IMR-90 (cell line): ENCODE measurements around the gene NKAIN2. TPM values are rescaled to one million over a fixed set of nuclear protein-coding genes. Genes with fewer than 3 reads are reported as not detected.

Experiments
- ATAC-seq: fragments of 200-7000 bp; cut with Tn5 transposase; 2 replicates; pipeline ENCODE4 v1.9.1; 2020; ENCODE audit warnings: low read depth, mild to moderate bottlenecking, moderate library complexity
- BruUV-seq: library from RNA; stranded (reverse); fragments of 400-500 nt; replicated peaks from 2 replicates; lab custom pipeline; 2021; lab: Mats Ljungman, UMichigan
- CTCF ChIA-PET: fragments of 300-600 bp; formaldehyde crosslinking; extraction: SDS; loops from one replicate; lab custom pipeline; 2021; ENCODE audit warnings: antibody characterized with exemption; lab: Yijun Ruan, JAX
- POLR2A ChIA-PET: fragments of 300-600 bp; sonication (Branson Sonifier 250); formaldehyde crosslinking; loops from one replicate; lab custom pipeline; 2022; ENCODE audit warnings: antibody characterized with exemption; ENCODE audit not compliant: unreplicated experiment; lab: Charles Lee
- DNase-seq: peaks from one replicate; pipeline ENCODE4 v3.0.0; 2013
- H2AFZ ChIP-seq: replicated peaks from 2 replicates; pipeline ENCODE3; 2013; ENCODE audit warnings: low read length, mild to moderate bottlenecking; ENCODE audit not compliant: poor library complexity
- H2AK5ac ChIP-seq: 2 replicates; pipeline ENCODE4 v1.6.1; 2013; ENCODE audit warnings: low read depth, low read length, inconsistent platforms
- H2AK9ac ChIP-seq: replicated peaks from 2 replicates; pipeline ENCODE3; 2013; ENCODE audit warnings: mild to moderate bottlenecking, low read depth, low read length, moderate library complexity; ENCODE audit not compliant: poor library complexity
- H2BK120ac ChIP-seq: 2 replicates; pipeline ENCODE4 v1.6.1; 2013; ENCODE audit warnings: low read depth, low read length, inconsistent platforms
- H2BK15ac ChIP-seq: 3 replicates; pipeline ENCODE4 v1.6.1; 2013; ENCODE audit warnings: low read depth, low read length, inconsistent platforms
- H2BK20ac ChIP-seq: 2 replicates; pipeline ENCODE4 v1.6.1; 2013; ENCODE audit warnings: low read depth, mild to moderate bottlenecking, inconsistent platforms, low read length, moderate library complexity
- H2BK5ac ChIP-seq: 2 replicates; pipeline ENCODE4 v1.6.1; 2013; ENCODE audit warnings: mild to moderate bottlenecking, low read depth, low read length, inconsistent platforms; ENCODE audit not compliant: poor library complexity, severe bottlenecking
- H3K14ac ChIP-seq: replicated peaks from 2 replicates; pipeline ENCODE4 v1.6.1; 2013; ENCODE audit warnings: low read depth, low read length, inconsistent platforms
- H3K18ac ChIP-seq: 2 replicates; pipeline ENCODE4 v1.6.1; 2013; ENCODE audit warnings: low read depth, low read length, control low read depth
- H3K23ac ChIP-seq: 2 replicates; pipeline ENCODE4 v1.6.1; 2013; ENCODE audit warnings: low read depth, low read length, inconsistent platforms
- H3K27ac ChIP-seq: 2 replicates; pipeline ENCODE4 v1.5.1; 2013; ENCODE audit warnings: mild to moderate bottlenecking, control low read depth, low read length; ENCODE audit not compliant: insufficient read depth
- H3K27me3 ChIP-seq: 2 replicates; pipeline ENCODE4 v1.6.1; 2013; ENCODE audit warnings: low read length; ENCODE audit not compliant: control insufficient read depth, insufficient read depth
- H3K36me3 ChIP-seq: 2 replicates; pipeline ENCODE4 v1.6.1; 2013; ENCODE audit warnings: low read length, mixed read lengths; ENCODE audit not compliant: control insufficient read depth, insufficient read depth
- H3K4ac ChIP-seq: 2 replicates; pipeline ENCODE4 v1.6.1; 2013; ENCODE audit warnings: low read depth, low read length, inconsistent platforms
- H3K4me1 ChIP-seq: 2 replicates; pipeline ENCODE4 v1.6.1; 2013; ENCODE audit warnings: low read length, mixed read lengths; ENCODE audit not compliant: control insufficient read depth, insufficient read depth
- H3K4me2 ChIP-seq: 2 replicates; pipeline ENCODE4 v1.6.1; 2013; ENCODE audit warnings: low read depth, mild to moderate bottlenecking, control low read depth, low read length, moderate library complexity
- H3K4me3 ChIP-seq: 2 replicates; pipeline ENCODE4 v1.5.1; 2013; ENCODE audit warnings: low read depth, mild to moderate bottlenecking, control low read depth, low read length, moderate library complexity; ENCODE audit not compliant: insufficient read depth
- H3K56ac ChIP-seq: 2 replicates; pipeline ENCODE4 v1.6.1; 2013; ENCODE audit warnings: low read length, inconsistent platforms; ENCODE audit not compliant: insufficient read depth; ENCODE audit errors: extremely low read depth
- H3K79me1 ChIP-seq, 2 experiments: 2 replicates each; pipeline ENCODE4 v1.6.1; 2013; ENCODE audit warnings: low read length in 2 of 2, inconsistent platforms in 1 of 2, low read depth in 1 of 2
- H3K9ac ChIP-seq: 2 replicates; pipeline ENCODE4 v1.6.1; 2013; ENCODE audit warnings: low read depth, low read length, control low read depth
- H3K9me1 ChIP-seq: 2 replicates; pipeline ENCODE4 v1.6.1; 2013; ENCODE audit warnings: low read length, inconsistent platforms; ENCODE audit not compliant: insufficient read depth
- H3K9me3 ChIP-seq: 2 replicates; pipeline ENCODE4 v1.6.1; 2013; ENCODE audit warnings: low read length; ENCODE audit not compliant: control insufficient read depth, insufficient read depth
- H4K20me1 ChIP-seq: 2 replicates; pipeline ENCODE4 v1.6.1; 2013; ENCODE audit warnings: low read length, inconsistent platforms; ENCODE audit not compliant: insufficient read depth
- H4K5ac ChIP-seq: 2 replicates; pipeline ENCODE4 v1.6.1; 2013; ENCODE audit warnings: mild to moderate bottlenecking, low read depth, low read length, control low read depth
- H4K8ac ChIP-seq, 2 experiments: 2 replicates each; pipeline ENCODE4 v1.6.1; 2013; ENCODE audit warnings: low read depth in 2 of 2, low read length in 2 of 2, control low read depth in 1 of 2, inconsistent platforms in 1 of 2
- H4K91ac ChIP-seq: 2 replicates; pipeline ENCODE4 v1.6.1; 2013; ENCODE audit warnings: low read depth, low read length, inconsistent platforms; ENCODE audit not compliant: insufficient read depth
- MAZ ChIP-seq: IDR thresholded peaks from 2 replicates; pipeline ENCODE4 v1.6.1; 2012; ENCODE audit warnings: low read depth, mild to moderate bottlenecking, low read length, improper control_type of control experiment, moderate library complexity, borderline replicate concordance
- MXI1 ChIP-seq: IDR thresholded peaks from 2 replicates; pipeline ENCODE4 v1.6.1; 2012; ENCODE audit warnings: low read depth, mild to moderate bottlenecking, low read length, moderate library complexity, borderline replicate concordance
- NFE2L2 ChIP-seq: fragments of 150-350 bp; IDR thresholded peaks from 2 replicates; pipeline ENCODE4 v1.6.1; 2016; ENCODE audit warnings: low read depth, mild to moderate bottlenecking, low read length
- SMC3 ChIP-seq: fragments of 150-350 bp; IDR thresholded peaks from 2 replicates; pipeline ENCODE4 v1.6.1; 2016; ENCODE audit warnings: low read depth, mild to moderate bottlenecking, antibody characterized with exemption, low read length, moderate library complexity
- WGBS, 2 experiments: methylation state at CpG; one replicate each; pipeline versions ENCODE4 v1.1.5 to v1.1.7; 2013; ENCODE audit warnings: missing lambda C conversion rate in 2 of 2; ENCODE audit not compliant: insufficient read length in 1 of 2; ENCODE audit errors: extremely low coverage in 2 of 2; 5-methylcytosine and 5-hydroxymethylcytosine counted together
- dilution Hi-C: fragments of 300-500 bp; cut with HindIII; formaldehyde crosslinking; loops from one replicate; pipeline ENCODE4 v1.14.3; 2018; ENCODE audit warnings: low sequenced_read_pairs; ENCODE audit not compliant: unreplicated experiment
- in situ Hi-C: fragments of 300-500 bp; cut with MboI; formaldehyde crosslinking; loops from 3 replicates; pipeline ENCODE4 v1.14.3; 2019; ENCODE audit warnings: low sequenced_read_pairs, inconsistent platforms, mixed read lengths
- intact Hi-C: fragments of 100-400 bp; cut with micrococcal nuclease; formaldehyde crosslinking; loops from 2 replicates; pipeline ENCODE4 v1.10.0; 2022
- polyA plus RNA-seq, 3 experiments: library from polyadenylated mRNA; depleted of rRNA; stranded (reverse); fragments of >200 nt; gene quantifications; 2 replicates each; pipeline ENCODE4 v1.2.3, GENCODE V29; 2012; ENCODE audit warnings: low replicate concordance in 1 of 3
- total RNA-seq: library from RNA; depleted of rRNA; stranded (reverse); fragments of >200 nt; gene quantifications from 2 replicates; pipeline ENCODE4 v1.2.3, GENCODE V29; 2012

NKAIN2 gene
- total and polyA plus RNA-seq, 2 of the 4 experiments (the other 2 are of a cell fraction): not detected

DNA sequence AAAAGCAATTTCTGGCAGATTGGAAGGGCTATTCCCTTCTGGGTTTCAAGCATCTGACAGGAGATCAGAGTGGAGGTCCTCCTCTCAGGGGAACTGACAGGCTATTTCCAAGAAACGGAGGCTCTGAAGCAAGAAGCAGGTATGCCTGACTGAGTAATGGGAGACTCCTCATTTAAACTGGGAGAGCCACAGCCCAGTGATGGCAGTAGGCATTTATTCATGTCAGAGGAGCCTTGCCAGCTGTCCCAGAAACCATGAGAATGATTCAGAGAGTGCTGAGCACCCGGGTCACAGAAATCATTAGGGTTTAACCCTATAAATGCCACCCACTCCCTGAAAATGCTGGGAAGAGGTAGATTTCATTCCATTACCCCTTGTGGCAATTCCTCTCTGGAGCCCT, 911.1 kb downstream of the NKAIN2 start:
- Histone ChIP-seq H3K4me2 (no peak overlapping the region), H2BK15ac (no peak overlapping the region), H3K4me3 (no peak overlapping the region), H4K5ac (no peak overlapping the region), H2BK5ac (no peak overlapping the region), H3K18ac (no peak overlapping the region), H3K4me1 (no peaks in the 10 kb centered on the region), H3K79me1 (no peaks in the 10 kb centered on the region), H3K56ac (no peak overlapping the region), H3K36me3 (no peaks in the 10 kb centered on the region), H2BK120ac (no peak overlapping the region), H3K9me3 (no peaks in the 10 kb centered on the region), H2AFZ (no peak overlapping the region), H3K4ac (no peak overlapping the region), H4K20me1 (no peaks in the 10 kb centered on the region), H4K8ac (no peak overlapping the region), H2AK5ac (no peak overlapping the region), H2AK9ac (no peak overlapping the region), H3K23ac (no peak overlapping the region), H3K9ac (no peak overlapping the region), H3K9me1 (no peaks in the 10 kb centered on the region), H3K27me3 (no peaks in the 10 kb centered on the region), H4K91ac (no peak overlapping the region), H3K27ac (no peak overlapping the region), H2BK20ac (no peak overlapping the region), H3K14ac (no peak overlapping the region)
- dilution Hi-C loops: no loop called here
- intact Hi-C loops: no loop called here
- ChIA-PET POLR2A (no interaction called here), CTCF (no interaction called here)
- in situ Hi-C loops: no loop called here
- BruUV-seq: no TSS peak
- ATAC-seq (no peak), DNase-seq (no peak)
- TF ChIP-seq NFE2L2 (no peak), SMC3 (no peak), MAZ (no peak), MXI1 (no peak)
- WGBS, 2 experiments: 33% methylated on average over 1 of the region's 2 CpGs; no CpG with 5 or more reads in 1 of the 2 experiments
